ENCODE results near the gene TRIM44.

DNA sequence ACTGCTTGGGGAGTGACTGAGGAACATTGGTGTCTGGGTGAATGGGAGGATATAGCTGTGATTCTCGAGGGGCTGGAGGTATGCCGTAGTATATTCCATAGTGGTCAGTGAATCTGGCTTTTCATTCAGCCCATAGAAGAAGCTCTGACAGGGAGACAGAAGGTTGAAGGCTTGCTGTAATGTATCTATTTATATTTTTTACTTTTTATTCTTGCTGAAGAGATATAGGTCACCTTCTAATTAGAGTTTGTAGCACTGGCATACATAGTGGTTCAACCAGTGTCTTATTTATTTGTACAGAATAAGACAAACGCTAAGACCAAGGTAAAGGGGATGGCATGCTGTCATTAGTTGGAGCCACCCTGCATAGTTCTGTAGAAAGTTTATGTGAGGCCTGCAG lies 10.0 kb downstream of the TRIM44 start:
- TF ChIP-seq, protein P1, sequence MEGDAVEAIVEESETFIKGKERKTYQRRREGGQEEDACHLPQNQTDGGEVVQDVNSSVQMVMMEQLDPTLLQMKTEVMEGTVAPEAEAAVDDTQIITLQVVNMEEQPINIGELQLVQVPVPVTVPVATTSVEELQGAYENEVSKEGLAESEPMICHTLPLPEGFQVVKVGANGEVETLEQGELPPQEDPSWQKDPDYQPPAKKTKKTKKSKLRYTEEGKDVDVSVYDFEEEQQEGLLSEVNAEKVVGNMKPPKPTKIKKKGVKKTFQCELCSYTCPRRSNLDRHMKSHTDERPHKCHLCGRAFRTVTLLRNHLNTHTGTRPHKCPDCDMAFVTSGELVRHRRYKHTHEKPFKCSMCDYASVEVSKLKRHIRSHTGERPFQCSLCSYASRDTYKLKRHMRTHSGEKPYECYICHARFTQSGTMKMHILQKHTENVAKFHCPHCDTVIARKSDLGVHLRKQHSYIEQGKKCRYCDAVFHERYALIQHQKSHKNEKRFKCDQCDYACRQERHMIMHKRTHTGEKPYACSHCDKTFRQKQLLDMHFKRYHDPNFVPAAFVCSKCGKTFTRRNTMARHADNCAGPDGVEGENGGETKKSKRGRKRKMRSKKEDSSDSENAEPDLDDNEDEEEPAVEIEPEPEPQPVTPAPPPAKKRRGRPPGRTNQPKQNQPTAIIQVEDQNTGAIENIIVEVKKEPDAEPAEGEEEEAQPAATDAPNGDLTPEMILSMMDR (IDR thresholded peaks at IDR 0.05; ENCODE audit: insufficient read depth, low read length, poor library complexity, severe bottlenecking): no peak
- no peak for TF ChIP-seq EZH2phosphoT487 (conservative IDR thresholded peaks at IDR 0.05; ENCODE audit: low read length)

All from SU-DHL-6 (cell line).